ENCODE results near the gene GUSB. TPM values are rescaled to one million over a fixed set of nuclear protein-coding genes. Genes with fewer than 3 reads are reported as not detected.

GUSB gene
- total and polyA plus RNA-seq, 2 of the 8 experiments (the other 6 are each of a cell fraction or from before 2014, with no cell fraction given) = 43.6 to 71.3 TPM

DNA sequence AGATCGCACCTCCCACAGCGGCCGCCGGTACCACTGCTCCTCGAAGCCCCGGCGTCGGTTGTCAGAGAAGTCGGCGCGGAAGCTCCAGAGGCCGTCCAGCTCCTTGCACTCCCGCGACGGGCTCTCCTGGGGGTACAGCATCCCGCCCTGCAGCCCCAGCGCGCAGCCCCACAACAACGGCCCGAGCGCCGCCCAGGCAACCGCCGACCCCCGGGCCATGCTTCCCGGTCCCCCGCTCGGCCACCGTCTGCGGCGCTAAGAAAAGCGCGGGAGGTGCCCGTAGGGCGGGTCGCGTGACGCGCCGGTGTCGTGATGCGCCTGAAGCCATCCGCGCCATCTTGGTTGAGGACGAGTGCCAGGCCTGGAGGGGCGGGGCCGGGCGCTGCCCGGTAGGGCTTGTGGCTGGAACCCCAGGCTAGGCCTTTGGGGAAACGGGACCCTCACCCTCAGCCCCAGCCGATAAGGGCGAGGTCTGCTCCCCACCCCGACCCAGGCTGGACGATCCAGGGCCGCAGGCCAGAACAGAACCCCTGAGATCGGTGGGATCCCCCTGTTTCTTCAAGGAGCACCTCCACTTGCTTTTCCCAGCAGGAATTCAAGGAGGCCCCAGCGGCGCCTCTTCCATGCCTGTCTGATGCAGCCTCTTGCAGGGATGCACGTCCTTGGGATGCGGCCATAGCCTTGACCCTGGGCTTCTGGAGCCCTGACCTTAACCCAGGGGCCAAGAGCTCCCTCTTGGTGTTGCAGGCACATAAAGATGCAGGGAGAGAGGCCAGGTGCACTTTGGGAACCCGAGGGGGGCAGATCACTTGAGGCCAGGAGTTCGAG lies at the start of gene GUSB (continued):
- no peak for TF ChIP-seq BCL11A (IDR thresholded peaks at IDR 0.05; ENCODE audit: low read depth in 2 of 2, low read length in 2 of 2)
- no peak for TF ChIP-seq RXRA (IDR thresholded peaks at IDR 0.05; ENCODE audit: insufficient read depth, low read depth, low read length)
- TF ChIP-seq JUND (IDR thresholded peaks at IDR 0.05; ENCODE audit: low read length) = no peak
- TF ChIP-seq CHD1 (IDR thresholded peaks at IDR 0.05; ENCODE audit: low read depth, low read length) = no peak
- 0 out of 3 replicates have a peak, but pooled peaks of 1 of the 2 experiments have one; percentile 73 for TF ChIP-seq EP300 (IDR thresholded peaks at IDR 0.05; ENCODE audit: borderline replicate concordance in 1 of 2, low read depth in 2 of 2, low read length in 2 of 2)
- TF ChIP-seq GTF2F1 (IDR thresholded peaks at IDR 0.05; ENCODE audit: borderline replicate concordance, low read depth, low read length) = 0 out of 2 replicates have a peak, but pooled peaks have one; percentile 22
- TF ChIP-seq, protein P1, sequence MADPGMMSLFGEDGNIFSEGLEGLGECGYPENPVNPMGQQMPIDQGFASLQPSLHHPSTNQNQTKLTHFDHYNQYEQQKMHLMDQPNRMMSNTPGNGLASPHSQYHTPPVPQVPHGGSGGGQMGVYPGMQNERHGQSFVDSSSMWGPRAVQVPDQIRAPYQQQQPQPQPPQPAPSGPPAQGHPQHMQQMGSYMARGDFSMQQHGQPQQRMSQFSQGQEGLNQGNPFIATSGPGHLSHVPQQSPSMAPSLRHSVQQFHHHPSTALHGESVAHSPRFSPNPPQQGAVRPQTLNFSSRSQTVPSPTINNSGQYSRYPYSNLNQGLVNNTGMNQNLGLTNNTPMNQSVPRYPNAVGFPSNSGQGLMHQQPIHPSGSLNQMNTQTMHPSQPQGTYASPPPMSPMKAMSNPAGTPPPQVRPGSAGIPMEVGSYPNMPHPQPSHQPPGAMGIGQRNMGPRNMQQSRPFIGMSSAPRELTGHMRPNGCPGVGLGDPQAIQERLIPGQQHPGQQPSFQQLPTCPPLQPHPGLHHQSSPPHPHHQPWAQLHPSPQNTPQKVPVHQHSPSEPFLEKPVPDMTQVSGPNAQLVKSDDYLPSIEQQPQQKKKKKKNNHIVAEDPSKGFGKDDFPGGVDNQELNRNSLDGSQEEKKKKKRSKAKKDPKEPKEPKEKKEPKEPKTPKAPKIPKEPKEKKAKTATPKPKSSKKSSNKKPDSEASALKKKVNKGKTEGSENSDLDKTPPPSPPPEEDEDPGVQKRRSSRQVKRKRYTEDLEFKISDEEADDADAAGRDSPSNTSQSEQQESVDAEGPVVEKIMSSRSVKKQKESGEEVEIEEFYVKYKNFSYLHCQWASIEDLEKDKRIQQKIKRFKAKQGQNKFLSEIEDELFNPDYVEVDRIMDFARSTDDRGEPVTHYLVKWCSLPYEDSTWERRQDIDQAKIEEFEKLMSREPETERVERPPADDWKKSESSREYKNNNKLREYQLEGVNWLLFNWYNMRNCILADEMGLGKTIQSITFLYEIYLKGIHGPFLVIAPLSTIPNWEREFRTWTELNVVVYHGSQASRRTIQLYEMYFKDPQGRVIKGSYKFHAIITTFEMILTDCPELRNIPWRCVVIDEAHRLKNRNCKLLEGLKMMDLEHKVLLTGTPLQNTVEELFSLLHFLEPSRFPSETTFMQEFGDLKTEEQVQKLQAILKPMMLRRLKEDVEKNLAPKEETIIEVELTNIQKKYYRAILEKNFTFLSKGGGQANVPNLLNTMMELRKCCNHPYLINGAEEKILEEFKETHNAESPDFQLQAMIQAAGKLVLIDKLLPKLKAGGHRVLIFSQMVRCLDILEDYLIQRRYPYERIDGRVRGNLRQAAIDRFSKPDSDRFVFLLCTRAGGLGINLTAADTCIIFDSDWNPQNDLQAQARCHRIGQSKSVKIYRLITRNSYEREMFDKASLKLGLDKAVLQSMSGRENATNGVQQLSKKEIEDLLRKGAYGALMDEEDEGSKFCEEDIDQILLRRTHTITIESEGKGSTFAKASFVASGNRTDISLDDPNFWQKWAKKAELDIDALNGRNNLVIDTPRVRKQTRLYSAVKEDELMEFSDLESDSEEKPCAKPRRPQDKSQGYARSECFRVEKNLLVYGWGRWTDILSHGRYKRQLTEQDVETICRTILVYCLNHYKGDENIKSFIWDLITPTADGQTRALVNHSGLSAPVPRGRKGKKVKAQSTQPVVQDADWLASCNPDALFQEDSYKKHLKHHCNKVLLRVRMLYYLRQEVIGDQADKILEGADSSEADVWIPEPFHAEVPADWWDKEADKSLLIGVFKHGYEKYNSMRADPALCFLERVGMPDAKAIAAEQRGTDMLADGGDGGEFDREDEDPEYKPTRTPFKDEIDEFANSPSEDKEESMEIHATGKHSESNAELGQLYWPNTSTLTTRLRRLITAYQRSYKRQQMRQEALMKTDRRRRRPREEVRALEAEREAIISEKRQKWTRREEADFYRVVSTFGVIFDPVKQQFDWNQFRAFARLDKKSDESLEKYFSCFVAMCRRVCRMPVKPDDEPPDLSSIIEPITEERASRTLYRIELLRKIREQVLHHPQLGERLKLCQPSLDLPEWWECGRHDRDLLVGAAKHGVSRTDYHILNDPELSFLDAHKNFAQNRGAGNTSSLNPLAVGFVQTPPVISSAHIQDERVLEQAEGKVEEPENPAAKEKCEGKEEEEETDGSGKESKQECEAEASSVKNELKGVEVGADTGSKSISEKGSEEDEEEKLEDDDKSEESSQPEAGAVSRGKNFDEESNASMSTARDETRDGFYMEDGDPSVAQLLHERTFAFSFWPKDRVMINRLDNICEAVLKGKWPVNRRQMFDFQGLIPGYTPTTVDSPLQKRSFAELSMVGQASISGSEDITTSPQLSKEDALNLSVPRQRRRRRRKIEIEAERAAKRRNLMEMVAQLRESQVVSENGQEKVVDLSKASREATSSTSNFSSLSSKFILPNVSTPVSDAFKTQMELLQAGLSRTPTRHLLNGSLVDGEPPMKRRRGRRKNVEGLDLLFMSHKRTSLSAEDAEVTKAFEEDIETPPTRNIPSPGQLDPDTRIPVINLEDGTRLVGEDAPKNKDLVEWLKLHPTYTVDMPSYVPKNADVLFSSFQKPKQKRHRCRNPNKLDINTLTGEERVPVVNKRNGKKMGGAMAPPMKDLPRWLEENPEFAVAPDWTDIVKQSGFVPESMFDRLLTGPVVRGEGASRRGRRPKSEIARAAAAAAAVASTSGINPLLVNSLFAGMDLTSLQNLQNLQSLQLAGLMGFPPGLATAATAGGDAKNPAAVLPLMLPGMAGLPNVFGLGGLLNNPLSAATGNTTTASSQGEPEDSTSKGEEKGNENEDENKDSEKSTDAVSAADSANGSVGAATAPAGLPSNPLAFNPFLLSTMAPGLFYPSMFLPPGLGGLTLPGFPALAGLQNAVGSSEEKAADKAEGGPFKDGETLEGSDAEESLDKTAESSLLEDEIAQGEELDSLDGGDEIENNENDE (IDR thresholded peaks at IDR 0.05; ENCODE audit: insufficient replicate concordance, low read length) = no peak
- TF ChIP-seq HDAC2 (IDR thresholded peaks at IDR 0.05; ENCODE audit: borderline replicate concordance in 1 of 2, low read depth in 2 of 2, low read length in 2 of 2) = no peak
- TF ChIP-seq PHF8 (conservative IDR thresholded peaks at IDR 0.05; ENCODE audit: low read depth, low read length) = peak; percentile 99

Measured in H1 (cell line).